GM18511 (cell line): ENCODE data around the gene CCDC92.
"Not testable (repeated sequence)": the region's sequence is repeated elsewhere in the genome, so short reads cannot be mapped to it uniquely, and the experiment has no call there.

ENCODE experiments used
- ATAC-seq: cut with Tn5 transposase; IDR thresholded peaks from one replicate; pipeline ENCODE4 v1.9.1; 2021; ENCODE audit warnings: mild to moderate bottlenecking, moderate library complexity; ENCODE audit not compliant: unreplicated experiment

Gene CCDC92

GRCh38 chr12:123950476-123951349 lies 21.9 kb downstream of the CCDC92 start:
- no peak for ATAC-seq

- no peak for ATAC-seq
Measured at GRCh38 chr12:123949770-123950165, 22.9 kb downstream of the CCDC92 start.

- ATAC-seq = no peak
Measured at GRCh38 chr12:123948796-123949769, 23.5 kb downstream of the CCDC92 start.

- ATAC-seq = no peak
Measured at GRCh38 chr12:123948401-123948795, 24.2 kb downstream of the CCDC92 start.

GRCh38 chr12:123947531-123947930 lies 25.1 kb downstream of the CCDC92 start:
- ATAC-seq = not testable (repeated sequence)

GRCh38 chr12:123946516-123947505 lies 25.8 kb downstream of the CCDC92 start:
- ATAC-seq = not testable (repeated sequence)

GRCh38 chr12:123946152-123946515 lies 26.5 kb downstream of the CCDC92 start:
- ATAC-seq = no peak

- no peak for ATAC-seq
Measured at GRCh38 chr12:123945287-123946151, 27.1 kb downstream of the CCDC92 start.

- ATAC-seq = no peak
Measured at GRCh38 chr12:123944696-123945095, 27.9 kb downstream of the CCDC92 start.

- ATAC-seq = no peak
Measured at GRCh38 chr12:123943816-123944215, 28.8 kb downstream of the CCDC92 start.

GRCh38 chr12:123942911-123943648 lies 29.6 kb downstream of the CCDC92 start:
- no peak for ATAC-seq

GRCh38 chr12:123942238-123942653 lies 30.4 kb downstream of the CCDC92 start:
- no peak for ATAC-seq

- ATAC-seq = no peak
Measured at GRCh38 chr12:123941624-123942237, 30.9 kb downstream of the CCDC92 start.

- ATAC-seq = no peak
Measured at GRCh38 chr12:123941000-123941399, 31.6 kb downstream of the CCDC92 start.

GRCh38 chr12:123940627-123940966 lies 32.0 kb downstream of the CCDC92 start:
- ATAC-seq = no peak

- ATAC-seq = no peak
Measured at GRCh38 chr12:123939716-123940626, 32.7 kb downstream of the CCDC92 start.

GRCh38 chr12:123938679-123939480 lies 33.8 kb downstream of the CCDC92 start:
- ATAC-seq = no peak
